ENCODE results near the gene ST6GALNAC3.

GRCh38 chr1:76576876-76577524 is 502.5 kb downstream of the ST6GALNAC3 start:
- TF ChIP-seq, protein P1, sequence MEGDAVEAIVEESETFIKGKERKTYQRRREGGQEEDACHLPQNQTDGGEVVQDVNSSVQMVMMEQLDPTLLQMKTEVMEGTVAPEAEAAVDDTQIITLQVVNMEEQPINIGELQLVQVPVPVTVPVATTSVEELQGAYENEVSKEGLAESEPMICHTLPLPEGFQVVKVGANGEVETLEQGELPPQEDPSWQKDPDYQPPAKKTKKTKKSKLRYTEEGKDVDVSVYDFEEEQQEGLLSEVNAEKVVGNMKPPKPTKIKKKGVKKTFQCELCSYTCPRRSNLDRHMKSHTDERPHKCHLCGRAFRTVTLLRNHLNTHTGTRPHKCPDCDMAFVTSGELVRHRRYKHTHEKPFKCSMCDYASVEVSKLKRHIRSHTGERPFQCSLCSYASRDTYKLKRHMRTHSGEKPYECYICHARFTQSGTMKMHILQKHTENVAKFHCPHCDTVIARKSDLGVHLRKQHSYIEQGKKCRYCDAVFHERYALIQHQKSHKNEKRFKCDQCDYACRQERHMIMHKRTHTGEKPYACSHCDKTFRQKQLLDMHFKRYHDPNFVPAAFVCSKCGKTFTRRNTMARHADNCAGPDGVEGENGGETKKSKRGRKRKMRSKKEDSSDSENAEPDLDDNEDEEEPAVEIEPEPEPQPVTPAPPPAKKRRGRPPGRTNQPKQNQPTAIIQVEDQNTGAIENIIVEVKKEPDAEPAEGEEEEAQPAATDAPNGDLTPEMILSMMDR (IDR thresholded peaks at IDR 0.05): no peak
- no peak for TF ChIP-seq POLR2A (IDR thresholded peaks at IDR 0.05)
